ENCODE measurements around the gene CDCA7.
"Not testable (repeated sequence)": the region's sequence is repeated elsewhere in the genome, so short reads cannot be mapped to it uniquely, and the experiment has no call there.

The CDCA7 gene

DNA sequence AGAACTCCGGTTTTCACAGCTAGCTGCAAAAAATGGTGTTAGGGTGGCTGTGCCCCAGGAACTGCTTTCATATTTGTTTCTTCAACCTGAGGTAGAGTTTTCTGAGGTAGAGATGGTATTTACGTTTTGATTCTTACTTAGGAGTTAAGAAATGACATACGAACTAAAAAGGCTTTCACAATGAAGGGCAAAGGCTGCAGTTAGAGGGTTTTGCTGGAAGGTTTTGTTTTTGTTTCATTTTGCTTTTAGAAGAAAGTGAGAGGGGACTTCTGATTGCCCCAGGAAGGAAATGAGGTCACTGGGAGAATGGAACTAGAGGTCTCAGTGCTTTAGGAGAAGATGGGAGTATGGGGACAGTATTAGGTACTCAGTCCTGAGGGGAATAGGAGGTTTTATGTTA lies 15.5 kb downstream of the CDCA7 start:
- TF ChIP-seq, protein P1, sequence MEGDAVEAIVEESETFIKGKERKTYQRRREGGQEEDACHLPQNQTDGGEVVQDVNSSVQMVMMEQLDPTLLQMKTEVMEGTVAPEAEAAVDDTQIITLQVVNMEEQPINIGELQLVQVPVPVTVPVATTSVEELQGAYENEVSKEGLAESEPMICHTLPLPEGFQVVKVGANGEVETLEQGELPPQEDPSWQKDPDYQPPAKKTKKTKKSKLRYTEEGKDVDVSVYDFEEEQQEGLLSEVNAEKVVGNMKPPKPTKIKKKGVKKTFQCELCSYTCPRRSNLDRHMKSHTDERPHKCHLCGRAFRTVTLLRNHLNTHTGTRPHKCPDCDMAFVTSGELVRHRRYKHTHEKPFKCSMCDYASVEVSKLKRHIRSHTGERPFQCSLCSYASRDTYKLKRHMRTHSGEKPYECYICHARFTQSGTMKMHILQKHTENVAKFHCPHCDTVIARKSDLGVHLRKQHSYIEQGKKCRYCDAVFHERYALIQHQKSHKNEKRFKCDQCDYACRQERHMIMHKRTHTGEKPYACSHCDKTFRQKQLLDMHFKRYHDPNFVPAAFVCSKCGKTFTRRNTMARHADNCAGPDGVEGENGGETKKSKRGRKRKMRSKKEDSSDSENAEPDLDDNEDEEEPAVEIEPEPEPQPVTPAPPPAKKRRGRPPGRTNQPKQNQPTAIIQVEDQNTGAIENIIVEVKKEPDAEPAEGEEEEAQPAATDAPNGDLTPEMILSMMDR (IDR thresholded peaks at IDR 0.05), result no peak
- no peak for TF ChIP-seq ZFX (IDR thresholded peaks at IDR 0.05; ENCODE audit: borderline replicate concordance)
- H3K27ac ChIP-seq, result no peak overlapping the region

GRCh38 chr2:173371023-173371422 lies 16.4 kb downstream of the CDCA7 start:
- no peak for TF ChIP-seq ZFX (IDR thresholded peaks at IDR 0.05; ENCODE audit: borderline replicate concordance)
- TF ChIP-seq, protein P1 (IDR thresholded peaks at IDR 0.05), result no peak
- no peak overlapping the region for H3K27ac ChIP-seq

DNA sequence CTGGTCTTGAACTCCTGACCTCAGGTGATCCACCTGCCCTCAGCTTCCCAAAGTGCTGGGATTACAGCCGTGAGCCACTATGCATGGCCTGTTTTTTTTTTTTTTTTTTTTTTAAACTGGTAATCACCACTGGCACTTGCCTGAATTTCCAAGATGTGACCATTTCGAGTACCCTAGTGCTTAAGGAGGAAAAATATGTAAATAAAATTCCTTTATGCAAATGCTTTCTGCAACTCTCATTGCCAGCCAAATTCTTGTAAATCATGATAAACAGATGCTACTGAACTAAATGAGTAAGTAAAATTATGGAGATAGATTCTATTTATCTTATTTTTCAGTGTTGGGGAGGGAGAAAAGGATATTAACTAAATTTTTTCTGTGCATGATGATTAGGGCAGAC lies 18.6 kb downstream of the CDCA7 start:
- no peak overlapping the region for H3K27ac ChIP-seq
- TF ChIP-seq, protein P1 (IDR thresholded peaks at IDR 0.05), result no peak
- no peak for TF ChIP-seq ZFX (IDR thresholded peaks at IDR 0.05; ENCODE audit: borderline replicate concordance)

DNA sequence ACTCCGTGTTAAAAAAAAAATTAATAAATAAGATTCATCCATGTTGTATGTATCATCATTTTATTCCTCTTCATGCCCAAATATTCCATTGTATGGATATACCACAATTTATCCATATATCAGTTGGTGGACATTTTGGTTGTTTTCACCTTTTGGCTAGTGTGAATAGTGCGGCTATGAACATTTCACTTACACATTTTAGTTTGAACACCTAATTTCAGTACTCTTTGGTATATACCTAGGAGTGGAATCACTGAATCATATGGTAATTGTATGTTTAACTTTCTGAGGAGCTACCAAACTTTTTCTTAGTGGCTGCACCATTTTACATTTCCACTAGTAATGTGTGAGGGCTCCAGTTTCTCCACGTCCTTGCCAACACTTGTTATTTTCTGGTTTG lies 20.0 kb downstream of the CDCA7 start:
- TF ChIP-seq, protein P1 (IDR thresholded peaks at IDR 0.05), result no peak
- no peak for TF ChIP-seq ZFX (IDR thresholded peaks at IDR 0.05; ENCODE audit: borderline replicate concordance)

DNA sequence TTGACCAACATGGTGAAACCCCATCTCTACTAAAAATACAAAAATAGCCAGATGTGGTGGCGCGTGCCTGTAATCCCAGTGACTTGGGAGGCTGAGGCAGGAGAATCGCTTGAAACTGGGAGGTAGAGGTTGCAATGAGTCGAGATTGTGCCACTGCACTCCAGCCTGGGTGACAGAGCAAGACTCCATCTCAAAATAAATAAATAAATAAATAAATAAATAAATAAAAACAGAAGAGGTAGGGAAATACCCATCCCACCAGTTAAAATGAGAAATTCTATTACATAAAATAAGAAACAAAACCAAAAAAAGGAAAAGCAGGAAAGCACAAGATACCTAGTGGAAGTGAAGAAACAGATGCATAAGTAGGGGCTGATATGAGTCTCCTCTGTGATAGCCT lies 30.9 kb downstream of the CDCA7 start:
- not testable (repeated sequence) for H3K27ac ChIP-seq

More for the DNA sequence above, 20.0 kb downstream of the CDCA7 start:
- H3K27ac ChIP-seq, result no peak overlapping the region

DNA sequence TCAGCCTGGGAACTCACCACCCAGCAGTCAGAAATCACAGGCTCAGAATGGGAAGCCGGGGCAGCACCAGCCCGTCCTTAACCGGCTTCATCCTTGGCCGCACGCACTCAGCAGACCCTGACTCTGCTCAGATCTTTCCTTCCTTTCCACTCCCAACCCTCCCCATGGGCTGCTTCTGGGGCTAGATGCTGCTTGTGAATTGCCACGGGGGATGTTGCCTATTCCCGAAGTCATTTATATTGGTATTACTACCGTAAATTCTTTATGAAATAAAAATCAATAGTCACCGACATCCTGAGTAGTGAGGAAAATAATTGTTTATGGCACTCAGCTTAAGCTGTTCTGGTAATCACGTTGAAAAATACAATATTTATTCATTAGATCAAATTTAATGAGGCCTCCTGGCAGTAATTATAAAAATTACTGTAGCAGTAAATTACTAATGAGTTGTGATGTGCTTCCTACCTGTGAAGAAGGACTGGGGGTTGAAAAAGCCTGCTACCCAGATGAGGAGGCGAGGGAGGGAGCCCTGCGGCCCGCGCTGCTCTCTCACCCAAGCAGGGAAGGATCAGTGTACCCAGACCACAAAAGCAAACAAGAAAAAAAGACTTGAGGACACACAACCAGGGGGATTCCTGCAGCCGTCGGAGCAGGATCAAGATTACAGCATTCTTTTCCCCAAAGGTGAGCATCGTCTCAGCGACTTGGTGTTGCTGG lies 31.5 kb downstream of the CDCA7 start:
- no peak overlapping the region for H3K27ac ChIP-seq
- no peak for TF ChIP-seq ZFX (IDR thresholded peaks at IDR 0.05; ENCODE audit: borderline replicate concordance)
- TF ChIP-seq, protein P1 (IDR thresholded peaks at IDR 0.05), result no peak

- H3K27ac ChIP-seq, result no peak overlapping the region
These were observed 32.0 kb downstream of the CDCA7 start for GRCh38 chr2:173386738-173387065.

More at GRCh38 chr2:173386738-173387065, 32.0 kb downstream of the CDCA7 start:
- no peak for TF ChIP-seq ZFX (IDR thresholded peaks at IDR 0.05; ENCODE audit: borderline replicate concordance)
- TF ChIP-seq, protein P1 (IDR thresholded peaks at IDR 0.05), result no peak

All from 22Rv1 (cell line).